Astrocyte of the spinal cord (primary cell): ENCODE measurements around the gene C1QTNF2.

Experiments
- DNase-seq: peaks from one replicate; pipeline ENCODE4 v3.0.0; 2011; ENCODE audit warnings: low read depth, low spot score
- H3K4me3 ChIP-seq: 2 replicates; pipeline ENCODE4 v1.5.1; 2011; ENCODE audit warnings: low read depth, mild to moderate bottlenecking, low read length, moderate library complexity
- CTCF ChIP-seq: IDR thresholded peaks from 2 replicates; pipeline ENCODE4 v1.5.1; 2012; ENCODE audit warnings: low read depth, mild to moderate bottlenecking, low read length, inconsistent platforms
- in situ Hi-C: cut with HindIII; loops from 2 replicates; pipeline ENCODE4 v1.10.0; 2017; ENCODE audit warnings: low sequenced_read_pairs

The C1QTNF2 gene

GRCh38 chr5:160324886-160325285, 45.5 kb downstream of the C1QTNF2 start:
- H3K4me3 ChIP-seq, result no peak overlapping the region
- no peak for DNase-seq
- in situ Hi-C loops, result no loop called here
- no peak for TF ChIP-seq CTCF

- no peak overlapping the region for H3K4me3 ChIP-seq
- in situ Hi-C loops, result no loop called here
- no peak for DNase-seq
- no peak for TF ChIP-seq CTCF
Measured at GRCh38 chr5:160318409-160318808, 52.0 kb downstream of the C1QTNF2 start.

- no peak for TF ChIP-seq CTCF
- H3K4me3 ChIP-seq, result no peak overlapping the region
- in situ Hi-C loops, result no loop called here
Measured at GRCh38 chr5:160317434-160317833, 53.0 kb downstream of the C1QTNF2 start.

GRCh38 chr5:160315968-160316367, 54.5 kb downstream of the C1QTNF2 start:
- in situ Hi-C loops, result no loop called here
- no peak overlapping the region for H3K4me3 ChIP-seq
- DNase-seq, result peak; percentile 41
- no peak for TF ChIP-seq CTCF

More at GRCh38 chr5:160317434-160317833, 53.0 kb downstream of the C1QTNF2 start:
- no peak for DNase-seq

- TF ChIP-seq CTCF, result no peak
- peak overlapping the region; percentile 73 for H3K4me3 ChIP-seq
- in situ Hi-C loops, result no loop called here
- DNase-seq, result peak; percentile 17
Measured at GRCh38 chr5:160312960-160313727, 57.3 kb downstream of the C1QTNF2 start.

GRCh38 chr5:160312134-160312959, 58.1 kb downstream of the C1QTNF2 start, which contains the start of gene CCNJL:
Gene CCNJL (minus strand): TSS chr5:160312564. CDS start chr5:160311923, 641 bp downstream.
- peak within 1 kb of the TSS; percentile 73 for H3K4me3 ChIP-seq
- peak; percentile 55 for DNase-seq
- TF ChIP-seq CTCF, result no peak
- in situ Hi-C loops, result no loop called here
